ENCODE measurements around the gene ZNF329. TPM values are rescaled to one million over a fixed set of nuclear protein-coding genes. Genes with fewer than 3 reads are reported as not detected.
A peak's percentile ranks its signal among the peaks of the same experiment; 100 is the strongest.

The ZNF329 gene
- total and polyA plus RNA-seq, 2 of the 8 experiments (the other 6 are each of a cell fraction or from before 2014, with no cell fraction given), result 5.8 to 11.2 TPM

- Histone ChIP-seq H3K27me3 (replicated peaks in 1 of 4; ENCODE audit: control insufficient read depth in 3 of 4, extremely low read depth in 1 of 4, insufficient read depth in 3 of 4, low read length in 3 of 4) (no peaks in the 10 kb centered on the region), H3K4ac (replicated peaks; ENCODE audit: insufficient read length, low read depth, low read length) (no peak overlapping the region), H3K23me2 (ENCODE audit: low read depth, low read length) (peaks cover 5% of the 10 kb centered on the region; the same call in 1 of the 2 replicates), H2BK20ac (ENCODE audit: low read length) (no peak overlapping the region), H3K18ac (ENCODE audit: extremely low read depth, low read length) (no peak overlapping the region), H3K27ac (ENCODE audit: low read depth, low read length) (no peak overlapping the region), H3K79me2 (ENCODE audit: control insufficient read depth in 1 of 2, insufficient read depth in 2 of 2, low read length in 2 of 2) (peaks cover 0 to 22% of the 10 kb centered on the region in 2 experiments; a peak in 2 of 4 replicates), H2BK12ac (ENCODE audit: low read depth, low read length) (no peak overlapping the region), H2AFZ (ENCODE audit: low read length) (no peak overlapping the region), H4K91ac (replicated peaks; ENCODE audit: insufficient read length, low read length) (no peak overlapping the region), H4K20me1 (replicated peaks in 1 of 2; ENCODE audit: control insufficient read depth in 1 of 2, insufficient read depth in 2 of 2, low read length in 2 of 2) (no peaks in the 10 kb centered on the region), H3K79me1 (ENCODE audit: low read depth, low read length) (no peaks in the 10 kb centered on the region), H2BK5ac (ENCODE audit: low read depth, low read length) (no peak overlapping the region), H3K9me3 (ENCODE audit: insufficient read depth in 2 of 2, low read depth in 1 of 2, low read length in 1 of 2) (peaks cover 4 to 17% of the 10 kb centered on the region in 2 experiments; a peak in 3 of 4 replicates), H2AK5ac (ENCODE audit: low read depth, low read length) (no peak overlapping the region), H2BK120ac (replicated peaks; ENCODE audit: low read depth, low read length) (no peak overlapping the region), H4K8ac (ENCODE audit: extremely low read depth, insufficient read depth, low read length) (no peak overlapping the region), H3K14ac (ENCODE audit: insufficient read length) (no peak overlapping the region), H3K4me3 (ENCODE audit: extremely low read depth in 1 of 4, insufficient read depth in 2 of 4, low read depth in 3 of 4, low read length in 4 of 4) (peak overlapping the region in 1 of 4 experiments; percentile 79; a peak in 1 of 8 replicates), H3K4me2 (ENCODE audit: insufficient read depth in 1 of 2, low read depth in 2 of 2, low read length in 2 of 2) (peak overlapping the region in 1 of 2 experiments; percentile 94; a peak in 1 of 4 replicates), H3K56ac (replicated peaks; ENCODE audit: insufficient read length, low read depth, low read length) (no peak overlapping the region), H2BK15ac (ENCODE audit: low read length) (no peak overlapping the region), H3K9ac (replicated peaks in 1 of 4; ENCODE audit: extremely low read depth in 1 of 4, low read depth in 3 of 4, low read length in 3 of 4) (no peak overlapping the region), H3K4me1 (replicated peaks in 1 of 4; ENCODE audit: control insufficient read depth in 3 of 4, insufficient read depth in 4 of 4, low read length in 3 of 4) (no peaks in the 10 kb centered on the region; a peak in 2 of 7 replicates), H3K23ac (ENCODE audit: insufficient read length) (no peak overlapping the region), H4K5ac (ENCODE audit: insufficient read length, low read depth, low read length) (no peak overlapping the region), H3K36me3 (ENCODE audit: control insufficient read depth in 2 of 4, insufficient read depth in 4 of 4, low read length in 3 of 4) (peaks cover 0 to 2% (median 0%) of the 10 kb centered on the region in 4 experiments; a peak in 2 of 8 replicates)
- CTCF ChIA-PET (ENCODE audit: partially characterized antibody), result interaction anchor here (0.8 to 3.0 kb wide), 5 partner anchors 98 to 150 kb away, joined by 3 to 12 read pairs (median 4); no protein-coding TSS in a partner anchor
- FAIRE-seq (no peak), DNase-seq (ENCODE audit: low read depth in 1 of 2, low spot score in 2 of 2) (no peak)
- POLR2A ChIA-PET (ENCODE audit: partially characterized antibody), result interaction anchor here (0.6 to 2.7 kb wide), 9 partner anchors 94 to 286 kb away, joined by 3 to 12 read pairs (median 5); partner anchors contain the start of genes ZNF135, ZNF606 and ZNF814
- WGBS, 2 experiments (ENCODE audit: extremely low coverage in 1 of 2, insufficient coverage in 1 of 2, insufficient read length in 1 of 2, insufficient replicate concordance in 2 of 2, low coverage in 1 of 2, low lambda C conversion rate in 2 of 2, missing lambda C conversion rate in 1 of 2), result 87% methylated on average over 2 of the region's 2 CpGs; no CpG with 5 or more reads in 1 of the 2 experiments
- TF ChIP-seq ZNF274 (IDR thresholded peaks at IDR 0.05; ENCODE audit: borderline replicate concordance, extremely low read depth, low read length), result no peak
- no peak for TF ChIP-seq NANOG (IDR thresholded peaks at IDR 0.05; ENCODE audit: insufficient read depth, low read depth, low read length, poor library complexity, severe bottlenecking)
- no peak for TF ChIP-seq GTF2F1 (IDR thresholded peaks at IDR 0.05; ENCODE audit: borderline replicate concordance, low read depth, low read length)
- TF ChIP-seq, protein P1, sequence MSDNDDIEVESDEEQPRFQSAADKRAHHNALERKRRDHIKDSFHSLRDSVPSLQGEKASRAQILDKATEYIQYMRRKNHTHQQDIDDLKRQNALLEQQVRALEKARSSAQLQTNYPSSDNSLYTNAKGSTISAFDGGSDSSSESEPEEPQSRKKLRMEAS (IDR thresholded peaks at IDR 0.05), result no peak
- TF ChIP-seq RNF2 (IDR thresholded peaks at IDR 0.05; ENCODE audit: borderline replicate concordance, low read depth, low read length, missing control alignments, poor library complexity, severe bottlenecking), result no peak
- no peak for TF ChIP-seq TBP (IDR thresholded peaks at IDR 0.05; ENCODE audit: low read depth, low read length)
- no peak for TF ChIP-seq BACH1 (IDR thresholded peaks at IDR 0.05; ENCODE audit: low read length)
- TF ChIP-seq TAF7 (optimal IDR thresholded peaks at IDR 0.05; ENCODE audit: borderline replicate concordance, low read depth, low read length), result no peak
- no peak for TF ChIP-seq TEAD4 (IDR thresholded peaks at IDR 0.05; ENCODE audit: low read depth, low read length)
- TF ChIP-seq KDM1A (IDR thresholded peaks at IDR 0.05; ENCODE audit: borderline replicate concordance, low read length), result no peak
- TF ChIP-seq POLR2AphosphoS5 (IDR thresholded peaks at IDR 0.05; ENCODE audit: low read depth, low read length), result no peak
- no peak for TF ChIP-seq RBBP5 (IDR thresholded peaks at IDR 0.05; ENCODE audit: borderline replicate concordance, low read depth, low read length)
- no peak for TF ChIP-seq CEBPB (IDR thresholded peaks at IDR 0.05; ENCODE audit: low read depth, low read length)
Observed at GRCh38 chr19:58153386-58153785, 2.8 kb upstream of the ZNF329 start.
